HCT116 (cell line): Measurements from ENCODE around the gene CUX1.
"Not testable (repeated sequence)": the region's sequence is repeated elsewhere in the genome, so short reads cannot be mapped to it uniquely, and the experiment has no call there.

Source experiments
- CEBPB ChIP-seq: IDR thresholded peaks from 2 replicates; pipeline ENCODE4 v1.6.1; 2012; ENCODE audit warnings: low read depth
- CTCF ChIP-seq, 3 experiments: fragments of 200-600 bp in 1 of 3; sonication (generic) in 1 of 3; IDR thresholded peaks in 2 of 3; conservative IDR thresholded peaks in 1 of 3; 2 replicates each; pipeline ENCODE4 v1.5.1; 2012 to 2017; ENCODE audit warnings: low read depth in 2 of 3, low read length in 2 of 3, antibody characterized with exemption in 1 of 3, borderline replicate concordance in 1 of 3, control low read depth in 1 of 3, mild to moderate bottlenecking in 1 of 3, mixed read lengths in 1 of 3, mixed run types in 1 of 3, moderate library complexity in 1 of 3; ENCODE audit not compliant: insufficient read depth in 1 of 3
- EZH2 ChIP-seq: fragments of 200-600 bp; sonication (generic); IDR thresholded peaks from 2 replicates; pipeline ENCODE4 v1.6.1; 2017; ENCODE audit warnings: antibody characterized with exemption, mixed run types
- MAX ChIP-seq: IDR thresholded peaks from 2 replicates; pipeline ENCODE4 v1.6.1; 2012
- POLR2A ChIP-seq: IDR thresholded peaks from 2 replicates; pipeline ENCODE4 v1.7.0; 2011; ENCODE audit warnings: borderline replicate concordance; ENCODE audit not compliant: insufficient read depth, insufficient read length; ENCODE audit errors: extremely low read depth
- POLR2AphosphoS5 ChIP-seq: IDR thresholded peaks from 2 replicates; pipeline ENCODE4 v1.6.1; 2011; ENCODE audit warnings: mild to moderate bottlenecking, low read depth, low read length, moderate library complexity
- RAD21 ChIP-seq: IDR thresholded peaks from 2 replicates; pipeline ENCODE4 v1.6.1; 2012; ENCODE audit warnings: low read depth, mild to moderate bottlenecking
- REST ChIP-seq: IDR thresholded peaks from 2 replicates; pipeline ENCODE4 v1.6.1; 2012; ENCODE audit warnings: low read depth

- TF ChIP-seq RAD21; POLR2AphosphoS5; POLR2A; CEBPB; REST; EZH2; CTCF (IDR thresholded peaks at IDR 0.05 in 2 of 3, conservative IDR thresholded peaks at IDR 0.05 in 1 of 3; ENCODE audit: borderline replicate concordance in 1 of 3, insufficient read depth in 1 of 3, low read depth in 2 of 3, low read length in 2 of 3); MAX: not testable (repeated sequence)
Observed at GRCh38 chr7:101792682-101793071, 24.7 kb upstream of the CUX1 start.
